Chondrocyte (in vitro differentiated cells): ENCODE data around the gene ATAD5. TPM values are rescaled to one million over a fixed set of nuclear protein-coding genes. Genes with fewer than 3 reads are reported as not detected.

Experiments
- DNase-seq: peaks from one replicate; pipeline ENCODE4 v3.0.0; 2021; ENCODE audit warnings: mixed read lengths, low spot score
- H3K27ac Mint-ChIP-seq: one replicate; pipeline ENCODE4 v1.8.0; 2021; ENCODE audit warnings: mild to moderate bottlenecking, moderate library complexity, mixed read lengths; ENCODE audit not compliant: unreplicated experiment
- H3K27me3 Mint-ChIP-seq: 2 replicates; pipeline ENCODE4 v1.8.0; 2021; ENCODE audit warnings: low read depth, mixed read lengths
- H3K36me3 Mint-ChIP-seq: 2 replicates; pipeline ENCODE4 v1.8.0; 2021; ENCODE audit warnings: low read depth, mixed read lengths
- H3K4me1 Mint-ChIP-seq: 2 replicates; pipeline ENCODE4 v1.8.0; 2021; ENCODE audit warnings: low read depth, mild to moderate bottlenecking, mixed read lengths
- H3K4me3 Mint-ChIP-seq: one replicate; pipeline ENCODE4 v1.8.0; 2021; ENCODE audit warnings: mild to moderate bottlenecking, moderate library complexity, mixed read lengths; ENCODE audit not compliant: unreplicated experiment
- H3K9me3 Mint-ChIP-seq: 2 replicates; pipeline ENCODE4 v1.8.0; 2021; ENCODE audit warnings: low read depth, mixed read lengths
- CTCF ChIP-seq: fragments of 200-600 bp; sonication (generic); IDR thresholded peaks from 2 replicates; pipeline ENCODE4 v1.5.0; 2021; ENCODE audit warnings: antibody characterized with exemption, mild to moderate bottlenecking, moderate library complexity
- total RNA-seq: library from RNA; stranded (reverse); gene quantifications from 3 replicates; pipeline ENCODE4 v1.2.1, GENCODE V29; 2021

ATAD5 gene
- total RNA-seq, 1 donor from 2014 or later, result 1.4 TPM

- peak overlapping the region; percentile 87 for H3K27ac Mint-ChIP-seq
- no peak for TF ChIP-seq CTCF
- H3K4me1 Mint-ChIP-seq, result peaks cover 22% of the 10 kb centered on the region
- no peaks in the 10 kb centered on the region for H3K9me3 Mint-ChIP-seq
- peaks cover 1% of the 10 kb centered on the region for H3K36me3 Mint-ChIP-seq
- no peaks in the 10 kb centered on the region for H3K27me3 Mint-ChIP-seq
- peak overlapping the region; percentile 90 for H3K4me3 Mint-ChIP-seq
- no peak for DNase-seq
Observed at GRCh38 chr17:30832438-30833124, 815 bp downstream of the ATAD5 start.

GRCh38 chr17:30838202-30838807 lies 6.5 kb downstream of the ATAD5 start:
- no peak for TF ChIP-seq CTCF
- Mint-ChIP-seq H3K9me3 (no peaks in the 10 kb centered on the region), H3K27me3 (no peaks in the 10 kb centered on the region), H3K4me3 (no peak overlapping the region), H3K27ac (no peak overlapping the region), H3K36me3 (peaks cover 1% of the 10 kb centered on the region), H3K4me1 (no peaks in the 10 kb centered on the region)
- no peak for DNase-seq

GRCh38 chr17:30840771-30841170 lies 9.0 kb downstream of the ATAD5 start:
- TF ChIP-seq CTCF, result no peak
- no peaks in the 10 kb centered on the region for H3K4me1 Mint-ChIP-seq
- peaks cover 1% of the 10 kb centered on the region for H3K36me3 Mint-ChIP-seq
- H3K4me3 Mint-ChIP-seq, result no peak overlapping the region
- no peak for DNase-seq
- H3K27ac Mint-ChIP-seq, result no peak overlapping the region
- no peaks in the 10 kb centered on the region for H3K27me3 Mint-ChIP-seq
- H3K9me3 Mint-ChIP-seq, result no peaks in the 10 kb centered on the region

GRCh38 chr17:30848021-30848420 lies 16.3 kb downstream of the ATAD5 start:
- Mint-ChIP-seq H3K36me3 (no peaks in the 10 kb centered on the region), H3K27ac (no peak overlapping the region)
- no peak for TF ChIP-seq CTCF

GRCh38 chr17:30854146-30854545 lies 22.4 kb downstream of the ATAD5 start:
- Mint-ChIP-seq H3K9me3 (peaks cover 5% of the 10 kb centered on the region), H3K36me3 (peaks cover 5% of the 10 kb centered on the region), H3K27me3 (no peaks in the 10 kb centered on the region), H3K4me3 (no peak overlapping the region), H3K27ac (no peak overlapping the region), H3K4me1 (no peaks in the 10 kb centered on the region)
- TF ChIP-seq CTCF, result no peak
- DNase-seq, result no peak

More at GRCh38 chr17:30848021-30848420, 16.3 kb downstream of the ATAD5 start:
- H3K27me3 Mint-ChIP-seq, result no peaks in the 10 kb centered on the region
- no peaks in the 10 kb centered on the region for H3K9me3 Mint-ChIP-seq
- DNase-seq, result no peak
- no peak overlapping the region for H3K4me3 Mint-ChIP-seq
- no peaks in the 10 kb centered on the region for H3K4me1 Mint-ChIP-seq
